Keratinocyte (primary cell): ENCODE measurements around the gene NOX3. TPM values are rescaled to one million over a fixed set of nuclear protein-coding genes. Genes with fewer than 3 reads are reported as not detected.
"Not testable (repeated sequence)": the region's sequence is repeated elsewhere in the genome, so short reads cannot be mapped to it uniquely, and the experiment has no call there.

Experiments used
- DNase-seq: peaks from one replicate; pipeline ENCODE4 v3.0.0-alpha.2; 2011; ENCODE audit warnings: low read depth, missing footprints, low spot score
- FAIRE-seq: peaks from 2 replicates; lab custom pipeline; 2011; peaks lifted over from hg19 to GRCh38; lab: Jason Lieb, UNC
- H2AFZ ChIP-seq: 2 replicates; pipeline ENCODE4 v1.6.0; 2012; ENCODE audit warnings: low read length, control low read depth, inconsistent platforms; ENCODE audit not compliant: control insufficient read depth
- H3K27ac ChIP-seq: 2 replicates; pipeline ENCODE4 v1.5.1; 2011; ENCODE audit warnings: low read length; ENCODE audit not compliant: control insufficient read depth, insufficient read depth
- H3K27me3 ChIP-seq: 3 replicates; pipeline ENCODE4 v1.6.0; 2011; ENCODE audit warnings: low read length; ENCODE audit not compliant: control insufficient read depth, insufficient read depth; ENCODE audit errors: extremely low read depth
- H3K36me3 ChIP-seq, 2 experiments: 2 replicates in 1 of 2; 3 replicates in 1 of 2; pipeline ENCODE4 v1.5.1; 2011; ENCODE audit warnings: low read length in 2 of 2, mild to moderate bottlenecking in 1 of 2; ENCODE audit not compliant: control insufficient read depth in 2 of 2, insufficient read depth in 2 of 2; ENCODE audit errors: extremely low read depth in 1 of 2
- H3K4me1 ChIP-seq: 3 replicates; pipeline ENCODE4 v1.5.1; 2011; ENCODE audit warnings: low read length; ENCODE audit not compliant: control insufficient read depth, insufficient read depth; ENCODE audit errors: extremely low read depth
- H3K4me2 ChIP-seq: 3 replicates; pipeline ENCODE4 v1.6.0; 2011; ENCODE audit warnings: low read depth, low read length; ENCODE audit not compliant: control insufficient read depth, insufficient read depth; ENCODE audit errors: extremely low read depth
- H3K4me3 ChIP-seq, 3 experiments: fragments of 200-600 bp in 1 of 3; sonication (generic) in 1 of 3; 2 replicates in 2 of 3; 3 replicates in 1 of 3; pipeline ENCODE4 v1.5.1; 2011 to 2016; ENCODE audit warnings: low read length in 3 of 3, mild to moderate bottlenecking in 3 of 3, control low read depth in 2 of 3, inconsistent platforms in 1 of 3, low read depth in 1 of 3, mixed read lengths in 1 of 3, mixed run types in 1 of 3, moderate library complexity in 1 of 3; ENCODE audit not compliant: control insufficient read depth in 2 of 3, insufficient read depth in 2 of 3; ENCODE audit errors: extremely low read depth in 1 of 3
- H3K79me2 ChIP-seq: 2 replicates; pipeline ENCODE4 v1.6.0; 2012; ENCODE audit warnings: low read length; ENCODE audit not compliant: control insufficient read depth, insufficient read depth
- H3K9ac ChIP-seq: 3 replicates; pipeline ENCODE4 v1.6.0; 2011; ENCODE audit warnings: low read length; ENCODE audit not compliant: control insufficient read depth, insufficient read depth; ENCODE audit errors: extremely low read depth
- H3K9me1 ChIP-seq: 3 replicates; pipeline ENCODE4 v1.6.0; 2011; ENCODE audit warnings: low read length; ENCODE audit not compliant: control insufficient read depth, insufficient read depth; ENCODE audit errors: extremely low read depth
- H3K9me3 ChIP-seq: 2 replicates; pipeline ENCODE4 v1.5.1; 2012; ENCODE audit warnings: low read depth, low read length; ENCODE audit not compliant: control insufficient read depth
- H4K20me1 ChIP-seq: 3 replicates; pipeline ENCODE4 v1.6.0; 2011; ENCODE audit warnings: low read length; ENCODE audit not compliant: control insufficient read depth, insufficient read depth; ENCODE audit errors: extremely low read depth
- CTCF ChIP-seq, 3 experiments: IDR thresholded peaks in 1 of 3; conservative IDR thresholded peaks in 1 of 3; optimal IDR thresholded peaks in 1 of 3; 2 replicates in 2 of 3; 3 replicates in 1 of 3; pipeline versions ENCODE3 to v1.5.1; 2011; ENCODE audit warnings: low read length in 3 of 3, mild to moderate bottlenecking in 3 of 3, moderate library complexity in 2 of 3, control low read depth in 1 of 3, inconsistent platforms in 1 of 3; ENCODE audit not compliant: insufficient read depth in 2 of 3; ENCODE audit errors: extremely low read depth in 1 of 3
- EZH2 ChIP-seq: IDR thresholded peaks from one replicate; pipeline ENCODE4 v1.6.1; 2012; ENCODE audit warnings: inconsistent platforms, mild to moderate bottlenecking, low read length, moderate library complexity
- dilution Hi-C: fragments of 300-500 bp; cut with MboI; formaldehyde crosslinking; loops from one replicate; pipeline ENCODE4 v1.7.0; 2020; ENCODE audit warnings: low sequenced_read_pairs; ENCODE audit not compliant: extremely low pct_ligation_motif_present
- polyA plus RNA-seq, 5 experiments: library from polyadenylated mRNA; depleted of rRNA in 3 of 5; stranded (reverse) in 3 of 5; stranded (forward) in 1 of 5; unstranded in 1 of 5; fragments of >200 nt; gene quantifications; 1 replicate in 1 of 5; 2 replicates in 3 of 5; 3 replicates in 1 of 5; pipeline versions ENCODE4 v1.2.1 to v1.2.3, GENCODE V29; 2011 to 2012; ENCODE audit warnings: missing spikeins in 2 of 5, low read depth in 1 of 5, low replicate concordance in 1 of 5

Gene NOX3
- polyA plus RNA-seq, 1 donor (not counting 4 experiments of a cell fraction or from before 2014, with no cell fraction given), result not detected

GRCh38 chr6:155452576-155452975 lies 3.1 kb downstream of the NOX3 start:
- dilution Hi-C loops, result no loop called here
- FAIRE-seq, result no peak

GRCh38 chr6:155451530-155451929 lies 4.1 kb downstream of the NOX3 start:
- H4K20me1 ChIP-seq, H3K4me1 ChIP-seq, H3K4me2 ChIP-seq, H3K4me3 ChIP-seq, H2AFZ ChIP-seq, H3K79me2 ChIP-seq, H3K9me1 ChIP-seq, DNase-seq, H3K36me3 ChIP-seq, H3K9me3 ChIP-seq, H3K27ac ChIP-seq, FAIRE-seq, dilution Hi-C loops, H3K9ac ChIP-seq: not testable (repeated sequence)
- peaks cover 10% of the 10 kb centered on the region for H3K27me3 ChIP-seq

More at GRCh38 chr6:155452576-155452975, 3.1 kb downstream of the NOX3 start:
- H3K4me2 ChIP-seq, result no peak overlapping the region
- H3K9ac ChIP-seq, result no peak overlapping the region
- no peaks in the 10 kb centered on the region for H3K9me1 ChIP-seq
- H2AFZ ChIP-seq, result no peak overlapping the region
- peaks cover 10% of the 10 kb centered on the region for H3K27me3 ChIP-seq
- H4K20me1 ChIP-seq, result no peaks in the 10 kb centered on the region
- no peaks in the 10 kb centered on the region for H3K4me1 ChIP-seq
- no peaks in the 10 kb centered on the region for H3K79me2 ChIP-seq
- H3K36me3 ChIP-seq, result no peaks in the 10 kb centered on the region
- no peaks in the 10 kb centered on the region for H3K9me3 ChIP-seq
- TF ChIP-seq CTCF (optimal IDR thresholded peaks at IDR 0.05 in 1 of 3, IDR thresholded peaks at IDR 0.05 in 1 of 3, conservative IDR thresholded peaks at IDR 0.05 in 1 of 3; ENCODE audit: extremely low read depth in 1 of 3, insufficient read depth in 2 of 3, low read length in 3 of 3) (no peak), EZH2 (no peak)
- no peak for DNase-seq
- H3K4me3 ChIP-seq, result no peak overlapping the region
- H3K27ac ChIP-seq, result no peak overlapping the region

DNA sequence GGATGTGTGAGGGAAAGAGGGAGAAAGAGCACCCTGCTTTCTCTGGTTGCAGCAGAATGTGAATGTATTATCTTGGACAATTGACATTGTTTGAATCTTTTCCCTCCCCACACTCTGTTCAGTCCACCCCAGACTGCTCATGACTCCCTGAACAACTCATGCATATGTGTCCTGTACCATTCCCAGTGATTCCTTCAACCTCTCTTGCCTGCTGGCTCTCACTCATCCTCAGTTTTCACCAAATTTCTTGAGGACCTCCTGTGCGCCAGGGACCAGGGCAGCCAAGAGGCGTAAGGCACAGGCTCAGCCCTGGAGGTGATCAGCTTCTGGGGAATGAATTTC lies 5.4 kb downstream of the NOX3 start:
- FAIRE-seq (no peak), DNase-seq (no peak)
- no peaks in the 10 kb centered on the region for H3K9me1 ChIP-seq
- H3K79me2 ChIP-seq, result no peaks in the 10 kb centered on the region
- H3K4me3 ChIP-seq, result no peak overlapping the region
- TF ChIP-seq EZH2, result no peak
- TF ChIP-seq CTCF (optimal IDR thresholded peaks at IDR 0.05 in 1 of 3, IDR thresholded peaks at IDR 0.05 in 1 of 3, conservative IDR thresholded peaks at IDR 0.05 in 1 of 3; ENCODE audit: extremely low read depth in 1 of 3, insufficient read depth in 2 of 3, low read length in 3 of 3), result no peak
- peaks cover 10% of the 10 kb centered on the region for H3K27me3 ChIP-seq
- H2AFZ ChIP-seq, result no peak overlapping the region
- H3K27ac ChIP-seq, result no peak overlapping the region
- H3K9ac ChIP-seq, result no peak overlapping the region
- no peak overlapping the region for H3K4me2 ChIP-seq
- H3K36me3 ChIP-seq, result no peaks in the 10 kb centered on the region
- no peaks in the 10 kb centered on the region for H3K4me1 ChIP-seq
- dilution Hi-C loops, result no loop called here
- H4K20me1 ChIP-seq, result no peaks in the 10 kb centered on the region
- H3K9me3 ChIP-seq, result no peaks in the 10 kb centered on the region
